Lower lobe of right lung (tissue), 2 donors: ENCODE data around the gene NAP1L5. TPM values are rescaled to one million over a fixed set of nuclear protein-coding genes. Genes with fewer than 3 reads are reported as not detected.

Source experiments
- ATAC-seq, 2 donors: fragments of 200-7000 bp; cut with Tn5 transposase; one replicate each; pipeline ENCODE4 v1.9.1; 2020 to 2022; ENCODE audit warnings: mild to moderate bottlenecking in 2 of 2, moderate library complexity in 2 of 2
- DNase-seq: peaks from one replicate; pipeline ENCODE4 v3.0.0-alpha.2; 2020
- H3K27ac ChIP-seq: fragments of 200-600 bp; one replicate; pipeline ENCODE4 v1.8.0; 2022
- H3K27me3 ChIP-seq: fragments of 200-600 bp; one replicate; pipeline ENCODE4 v1.8.0; 2022; ENCODE audit warnings: low read depth
- H3K36me3 ChIP-seq: fragments of 200-600 bp; one replicate; pipeline ENCODE4 v1.8.0; 2022; ENCODE audit warnings: mild to moderate bottlenecking
- H3K4me1 ChIP-seq: fragments of 200-600 bp; one replicate; pipeline ENCODE4 v1.8.0; 2022
- H3K4me3 ChIP-seq: fragments of 200-600 bp; one replicate; pipeline ENCODE4 v1.8.0; 2022; ENCODE audit warnings: mild to moderate bottlenecking
- H3K9me3 ChIP-seq: fragments of 200-600 bp; one replicate; pipeline ENCODE4 v1.8.0; 2022
- CTCF ChIP-seq: fragments of 200-600 bp; IDR thresholded peaks from one replicate; pipeline ENCODE4 v1.8.0; 2022; ENCODE audit warnings: antibody characterized with exemption, mild to moderate bottlenecking
- intact Hi-C: fragments of 100-400 bp; cut with DNase I; formaldehyde crosslinking; loops from one replicate; pipeline ENCODE4 v1.11.0; 2022
- total RNA-seq: library from RNA; stranded (reverse); fragmentation: NEBNext Ultra II Directional; extraction: Animal tissue kit (Norgen Biotek cat#: 25700); gene quantifications from one replicate; pipeline ENCODE4 v1.2.1, GENCODE V29; 2021
- donor health status: DM: no; HTN: yes; CAD: no; lungs with severe emphysema.

NAP1L5 gene
- total RNA-seq, 1 donor from 2014 or later: 3.0 TPM

GRCh38 chr4:88655226-88655625 lies 42.4 kb downstream of the NAP1L5 start:
- H3K36me3 ChIP-seq: peaks cover 68% of the 10 kb centered on the region
- no peak overlapping the region for H3K4me3 ChIP-seq
- peaks cover 6% of the 10 kb centered on the region for H3K4me1 ChIP-seq
- H3K27ac ChIP-seq: no peak overlapping the region
- no peak for ATAC-seq
- no peak for DNase-seq
- no peak for TF ChIP-seq CTCF
- H3K9me3 ChIP-seq: no peaks in the 10 kb centered on the region
- intact Hi-C loops: loop anchor here (5.0 kb wide), 1 partner anchor 118 kb away; no protein-coding TSS in a partner anchor
- H3K27me3 ChIP-seq: no peaks in the 10 kb centered on the region

GRCh38 chr4:88653371-88653946 lies 44.2 kb downstream of the NAP1L5 start:
- H3K4me3 ChIP-seq: no peak overlapping the region
- intact Hi-C loops: no loop called here
- peaks cover 8% of the 10 kb centered on the region for H3K4me1 ChIP-seq
- no peak overlapping the region for H3K27ac ChIP-seq
- ATAC-seq: no peak
- H3K36me3 ChIP-seq: peaks cover 59% of the 10 kb centered on the region
- TF ChIP-seq CTCF: no peak
- no peaks in the 10 kb centered on the region for H3K27me3 ChIP-seq
- H3K9me3 ChIP-seq: no peaks in the 10 kb centered on the region
- DNase-seq: no peak

GRCh38 chr4:88649716-88650115 lies 47.9 kb downstream of the NAP1L5 start:
- H3K4me3 ChIP-seq: no peak overlapping the region
- H3K27me3 ChIP-seq: no peaks in the 10 kb centered on the region
- intact Hi-C loops: no loop called here
- no peak overlapping the region for H3K27ac ChIP-seq
- H3K4me1 ChIP-seq: peaks cover 8% of the 10 kb centered on the region
- no peaks in the 10 kb centered on the region for H3K9me3 ChIP-seq
- ATAC-seq: no peak
- H3K36me3 ChIP-seq: peaks cover 25% of the 10 kb centered on the region
- no peak for DNase-seq
- TF ChIP-seq CTCF: no peak

GRCh38 chr4:88646528-88647280 lies 50.9 kb downstream of the NAP1L5 start:
- Histone ChIP-seq H3K4me1 (peaks cover 8% of the 10 kb centered on the region), H3K36me3 (peaks cover 5% of the 10 kb centered on the region), H3K27ac (no peak overlapping the region), H3K9me3 (peaks cover 10% of the 10 kb centered on the region), H3K27me3 (no peaks in the 10 kb centered on the region), H3K4me3 (no peak overlapping the region)
- no peak for TF ChIP-seq CTCF
- ATAC-seq (peak; percentile 41 to 56), DNase-seq (no peak)
- intact Hi-C loops: no loop called here

- DNase-seq (no peak), ATAC-seq (no peak)
- intact Hi-C loops: no loop called here
- peaks cover 8% of the 10 kb centered on the region for H3K4me1 ChIP-seq
- no peak for TF ChIP-seq CTCF
- H3K27me3 ChIP-seq: no peaks in the 10 kb centered on the region
- peaks cover 10% of the 10 kb centered on the region for H3K9me3 ChIP-seq
- H3K4me3 ChIP-seq: no peak overlapping the region
- H3K36me3 ChIP-seq: no peaks in the 10 kb centered on the region
- no peak overlapping the region for H3K27ac ChIP-seq
Measured at GRCh38 chr4:88645994-88646393, 51.6 kb downstream of the NAP1L5 start.

Other genes starting within 250 kb of the NAP1L5 start
- 27.6 TPM for gene HERC5, start 240.7 kb downstream of the NAP1L5 start, total RNA-seq
- 57.6 TPM for gene PYURF, start 174.1 kb downstream of the NAP1L5 start, total RNA-seq
- gene HERC3, start 105.3 kb downstream of the NAP1L5 start, total RNA-seq: 54.1 TPM